Measurements from ENCODE around the gene MPG.
A peak's percentile ranks its signal among the peaks of the same experiment; 100 is the strongest.

- no peak for TF ChIP-seq CBX8 (IDR thresholded peaks at IDR 0.05)
- no peak for TF ChIP-seq CTCF (IDR thresholded peaks at IDR 0.05)
- TF ChIP-seq KDM5A (IDR thresholded peaks at IDR 0.05) = no peak
- peak; percentile 73 for TF ChIP-seq POLR2A (IDR thresholded peaks at IDR 0.05; ENCODE audit: low read length)
- no peak for TF ChIP-seq MAFK (IDR thresholded peaks at IDR 0.05; ENCODE audit: partially characterized antibody)
- no peak for TF ChIP-seq SMC3 (IDR thresholded peaks at IDR 0.05)
- TF ChIP-seq MAX (IDR thresholded peaks at IDR 0.05) = peak; percentile 93
Measured at GRCh38 chr16:77807-78443, at the start of gene MPG.
